Colonic mucosa (tissue), 4 donors: ENCODE data around the gene KLHL13. TPM values are rescaled to one million over a fixed set of nuclear protein-coding genes. Genes with fewer than 3 reads are reported as not detected.

ENCODE experiments used
- DNase-seq: peaks from one replicate; pipeline ENCODE4 v3.0.0-alpha.2; 2020
- H3K27ac ChIP-seq: fragments of 200-600 bp; one replicate; pipeline ENCODE4 v1.8.0; 2021
- H3K27me3 ChIP-seq: fragments of 200-600 bp; one replicate; pipeline ENCODE4 v1.8.0; 2021
- H3K36me3 ChIP-seq: fragments of 200-600 bp; one replicate; pipeline ENCODE4 v1.8.0; 2021
- H3K4me1 ChIP-seq: fragments of 200-600 bp; one replicate; pipeline ENCODE4 v1.8.0; 2021; ENCODE audit warnings: mild to moderate bottlenecking
- H3K4me3 ChIP-seq: fragments of 200-600 bp; one replicate; pipeline ENCODE4 v1.8.0; 2021
- H3K9ac ChIP-seq, 2 donors: one replicate each; pipeline ENCODE4 v1.7.0; 2013; ENCODE audit warnings: control low read depth in 2 of 2, low read depth in 2 of 2, low read length in 2 of 2
- H3K9me3 ChIP-seq: fragments of 200-600 bp; one replicate; pipeline ENCODE4 v1.8.0; 2021
- intact Hi-C: fragments of 100-400 bp; cut with DNase I; formaldehyde crosslinking; loops from one replicate; pipeline ENCODE4 v1.14.1; 2022
- total RNA-seq, 2 donors: library from RNA; stranded (reverse); fragmentation: NEBNext Ultra II Directional in 1 of 2; extraction: Animal tissue kit (Norgen Biotek cat#: 25700) in 1 of 2; gene quantifications; one replicate each; pipeline ENCODE4 v1.2.1, GENCODE V29; 2021
- TF ChIP-seq, protein P1 (sequence below): fragments of 200-600 bp; IDR thresholded peaks from one replicate; pipeline ENCODE4 v1.8.0; 2022; ENCODE audit warnings: antibody characterized with exemption, mild to moderate bottlenecking
- donor health status: healthy.
- donor health status: DM: no; HTN: no; CAD: no.
- donor health status: DM: no; HTN: no; CAD: no.

Gene KLHL13
- total RNA-seq, 2 donors from 2014 or later: 2.7 to 3.0 TPM

DNA sequence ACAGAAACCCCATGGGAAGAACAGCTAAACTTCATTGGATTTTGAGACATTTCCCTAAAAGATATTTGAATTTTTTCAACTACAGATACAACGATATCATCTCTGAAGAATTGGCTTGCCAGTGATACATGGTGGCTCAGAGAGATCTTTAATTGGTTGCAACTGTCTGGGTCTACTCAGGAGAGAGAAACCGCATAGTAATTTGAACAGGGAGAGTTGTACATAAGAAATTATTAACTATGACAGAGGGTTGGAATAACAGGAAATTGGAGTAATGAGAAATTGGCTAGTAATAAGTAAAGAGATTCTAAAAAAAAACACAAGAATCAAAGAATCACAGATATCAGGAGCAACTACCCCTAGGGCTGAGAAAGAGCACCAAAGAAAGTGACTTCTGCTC is 118.4 kb downstream of the KLHL13 start:
- intact Hi-C loops: no loop called here
- no peaks in the 10 kb centered on the region for H3K36me3 ChIP-seq
- no peaks in the 10 kb centered on the region for H3K27me3 ChIP-seq
- no peak for DNase-seq
- no peak overlapping the region for H3K27ac ChIP-seq
- no peaks in the 10 kb centered on the region for H3K9me3 ChIP-seq
- H3K9ac ChIP-seq: no peak overlapping the region
- no peak overlapping the region for H3K4me3 ChIP-seq
- TF ChIP-seq, protein P1, sequence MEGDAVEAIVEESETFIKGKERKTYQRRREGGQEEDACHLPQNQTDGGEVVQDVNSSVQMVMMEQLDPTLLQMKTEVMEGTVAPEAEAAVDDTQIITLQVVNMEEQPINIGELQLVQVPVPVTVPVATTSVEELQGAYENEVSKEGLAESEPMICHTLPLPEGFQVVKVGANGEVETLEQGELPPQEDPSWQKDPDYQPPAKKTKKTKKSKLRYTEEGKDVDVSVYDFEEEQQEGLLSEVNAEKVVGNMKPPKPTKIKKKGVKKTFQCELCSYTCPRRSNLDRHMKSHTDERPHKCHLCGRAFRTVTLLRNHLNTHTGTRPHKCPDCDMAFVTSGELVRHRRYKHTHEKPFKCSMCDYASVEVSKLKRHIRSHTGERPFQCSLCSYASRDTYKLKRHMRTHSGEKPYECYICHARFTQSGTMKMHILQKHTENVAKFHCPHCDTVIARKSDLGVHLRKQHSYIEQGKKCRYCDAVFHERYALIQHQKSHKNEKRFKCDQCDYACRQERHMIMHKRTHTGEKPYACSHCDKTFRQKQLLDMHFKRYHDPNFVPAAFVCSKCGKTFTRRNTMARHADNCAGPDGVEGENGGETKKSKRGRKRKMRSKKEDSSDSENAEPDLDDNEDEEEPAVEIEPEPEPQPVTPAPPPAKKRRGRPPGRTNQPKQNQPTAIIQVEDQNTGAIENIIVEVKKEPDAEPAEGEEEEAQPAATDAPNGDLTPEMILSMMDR: no peak
- H3K4me1 ChIP-seq: no peaks in the 10 kb centered on the region

DNA sequence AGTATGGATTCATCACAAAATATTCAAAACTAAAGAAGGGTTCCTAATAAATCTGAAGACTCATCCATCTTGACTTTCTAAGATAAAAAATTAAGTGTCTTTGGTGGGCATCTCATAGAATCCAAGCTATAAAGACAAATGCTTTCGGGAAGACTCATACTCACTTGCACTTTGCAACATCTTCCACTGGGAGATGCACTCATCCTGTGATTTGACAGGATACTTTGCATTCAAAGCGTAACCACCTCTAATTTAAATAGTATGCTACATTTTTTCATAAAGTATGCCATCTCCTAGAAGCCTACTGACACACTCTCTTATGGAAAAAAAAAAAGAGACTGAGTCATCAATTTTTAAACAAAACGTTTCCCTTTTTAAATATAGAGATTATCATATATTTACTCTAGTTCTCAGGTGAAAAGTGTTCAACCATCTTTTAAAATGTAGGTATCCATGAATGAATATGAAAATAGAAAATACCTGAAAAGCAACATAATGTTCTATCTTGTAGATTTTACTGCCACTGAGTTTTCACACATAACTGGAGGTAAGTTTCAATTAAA is 119.6 kb downstream of the KLHL13 start:
- no peak for DNase-seq
- Histone ChIP-seq H3K27ac (no peak overlapping the region), H3K27me3 (no peaks in the 10 kb centered on the region), H3K9ac (no peak overlapping the region), H3K4me3 (no peak overlapping the region), H3K9me3 (no peaks in the 10 kb centered on the region), H3K36me3 (no peaks in the 10 kb centered on the region), H3K4me1 (no peaks in the 10 kb centered on the region)
- TF ChIP-seq, protein P1: no peak
- intact Hi-C loops: no loop called here

DNA sequence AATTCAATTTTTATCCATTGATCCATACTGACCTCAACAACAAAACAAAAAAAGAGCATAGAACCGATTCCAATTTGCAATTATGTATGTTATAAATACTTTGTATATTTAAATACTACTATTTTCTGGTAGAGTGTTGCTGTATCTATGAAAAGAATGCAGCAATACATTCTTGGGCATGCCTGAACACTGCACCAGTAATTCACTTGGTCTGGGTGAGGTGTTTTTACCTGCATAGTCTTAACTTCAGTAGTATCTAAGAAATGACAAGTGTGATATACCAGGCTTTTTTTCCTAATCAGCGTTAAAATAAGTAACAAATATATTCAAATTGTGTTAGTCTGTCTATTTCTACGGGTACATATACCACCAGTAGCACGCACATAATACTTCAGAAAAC is 120.2 kb downstream of the KLHL13 start:
- H3K9me3 ChIP-seq: no peaks in the 10 kb centered on the region
- H3K27ac ChIP-seq: no peak overlapping the region
- H3K4me1 ChIP-seq: no peaks in the 10 kb centered on the region
- H3K27me3 ChIP-seq: no peaks in the 10 kb centered on the region
- TF ChIP-seq, protein P1: no peak
- no peak overlapping the region for H3K9ac ChIP-seq
- DNase-seq: no peak
- intact Hi-C loops: no loop called here
- H3K36me3 ChIP-seq: no peaks in the 10 kb centered on the region
- no peak overlapping the region for H3K4me3 ChIP-seq

DNA sequence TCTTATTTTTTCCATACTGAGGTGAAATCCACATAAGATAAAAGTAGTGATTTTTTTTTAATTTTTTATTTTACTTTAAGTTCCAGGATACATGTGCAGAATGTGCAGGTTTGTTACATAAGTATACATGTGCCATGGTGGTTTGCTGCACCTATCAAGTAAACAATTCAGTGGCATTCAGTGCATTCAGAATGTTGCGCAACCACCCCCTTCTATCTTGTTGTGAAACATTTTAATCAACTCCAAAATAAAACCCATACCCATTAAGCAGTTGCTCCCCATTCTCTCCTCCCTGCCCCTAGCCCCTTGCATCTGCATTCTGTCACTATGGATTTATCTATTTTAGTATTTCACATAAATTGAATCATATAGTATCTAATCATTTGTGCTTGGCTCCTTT is 121.2 kb downstream of the KLHL13 start:
- no peak for DNase-seq
- TF ChIP-seq, protein P1: no peak
- no peaks in the 10 kb centered on the region for H3K9me3 ChIP-seq
- H3K27ac ChIP-seq: no peak overlapping the region
- H3K9ac ChIP-seq: no peak overlapping the region
- intact Hi-C loops: no loop called here
- no peaks in the 10 kb centered on the region for H3K27me3 ChIP-seq
- no peak overlapping the region for H3K4me3 ChIP-seq
- no peaks in the 10 kb centered on the region for H3K36me3 ChIP-seq
- no peaks in the 10 kb centered on the region for H3K4me1 ChIP-seq

DNA sequence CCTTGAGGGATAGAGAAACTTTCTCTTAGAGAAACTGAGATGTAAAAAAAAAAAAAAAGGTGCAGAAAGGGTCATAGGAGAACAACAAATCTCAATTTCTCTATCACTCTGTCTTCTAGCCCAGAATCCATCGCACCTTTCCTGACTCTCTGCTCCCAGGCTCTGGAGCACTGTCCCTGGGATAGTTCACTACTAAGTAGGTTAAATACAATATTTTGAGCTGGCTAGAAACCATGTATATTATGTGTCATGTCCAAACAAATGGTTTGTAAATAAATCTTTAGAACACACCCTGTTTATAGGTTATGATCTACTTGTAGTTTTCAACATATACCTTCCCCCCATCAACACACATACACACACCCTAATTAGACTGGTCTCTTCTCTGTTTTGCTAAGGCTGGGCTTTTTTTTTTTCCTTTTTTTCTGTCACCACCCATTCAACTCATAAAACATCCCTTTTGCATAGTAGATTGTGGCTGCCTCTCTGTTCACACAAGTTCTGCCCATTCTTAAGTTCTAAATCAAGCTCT is 124.4 kb downstream of the KLHL13 start:
- Histone ChIP-seq H3K9ac (peak overlapping the region in 1 of 2 donors; percentile 5), H3K4me3 (no peak overlapping the region), H3K27me3 (no peaks in the 10 kb centered on the region), H3K4me1 (no peaks in the 10 kb centered on the region), H3K36me3 (no peaks in the 10 kb centered on the region), H3K9me3 (no peaks in the 10 kb centered on the region), H3K27ac (no peak overlapping the region)
- TF ChIP-seq, protein P1: no peak
- intact Hi-C loops: no loop called here
- DNase-seq: no peak
